Measurements from ENCODE around the gene ITM2C.

DNA sequence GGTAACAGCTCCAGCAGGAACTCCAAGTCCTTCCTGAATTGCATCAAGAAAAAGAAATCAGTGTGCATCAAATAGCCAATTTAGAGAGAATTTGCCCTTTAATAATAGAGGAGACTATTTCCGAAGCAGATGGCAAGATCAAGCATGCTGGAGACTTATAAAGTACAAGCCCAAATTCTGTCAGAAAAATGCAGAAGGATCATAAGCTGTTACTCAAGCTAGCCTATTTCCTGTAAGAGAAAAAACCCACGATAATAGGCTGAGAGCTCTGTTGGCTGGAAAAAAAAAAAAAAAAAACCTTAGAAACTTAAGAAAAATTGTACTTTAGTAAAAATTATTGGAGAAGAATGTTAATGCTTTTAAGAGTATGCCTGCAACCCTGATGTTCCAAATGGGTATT lies 24.4 kb upstream of the ITM2C start:
- TF ChIP-seq, protein P1, sequence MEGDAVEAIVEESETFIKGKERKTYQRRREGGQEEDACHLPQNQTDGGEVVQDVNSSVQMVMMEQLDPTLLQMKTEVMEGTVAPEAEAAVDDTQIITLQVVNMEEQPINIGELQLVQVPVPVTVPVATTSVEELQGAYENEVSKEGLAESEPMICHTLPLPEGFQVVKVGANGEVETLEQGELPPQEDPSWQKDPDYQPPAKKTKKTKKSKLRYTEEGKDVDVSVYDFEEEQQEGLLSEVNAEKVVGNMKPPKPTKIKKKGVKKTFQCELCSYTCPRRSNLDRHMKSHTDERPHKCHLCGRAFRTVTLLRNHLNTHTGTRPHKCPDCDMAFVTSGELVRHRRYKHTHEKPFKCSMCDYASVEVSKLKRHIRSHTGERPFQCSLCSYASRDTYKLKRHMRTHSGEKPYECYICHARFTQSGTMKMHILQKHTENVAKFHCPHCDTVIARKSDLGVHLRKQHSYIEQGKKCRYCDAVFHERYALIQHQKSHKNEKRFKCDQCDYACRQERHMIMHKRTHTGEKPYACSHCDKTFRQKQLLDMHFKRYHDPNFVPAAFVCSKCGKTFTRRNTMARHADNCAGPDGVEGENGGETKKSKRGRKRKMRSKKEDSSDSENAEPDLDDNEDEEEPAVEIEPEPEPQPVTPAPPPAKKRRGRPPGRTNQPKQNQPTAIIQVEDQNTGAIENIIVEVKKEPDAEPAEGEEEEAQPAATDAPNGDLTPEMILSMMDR (IDR thresholded peaks at IDR 0.05; ENCODE audit: insufficient read depth, low read length), result no peak
- TF ChIP-seq REST (IDR thresholded peaks at IDR 0.05; ENCODE audit: insufficient replicate concordance, low read depth) (no peak), SPI1 (IDR thresholded peaks at IDR 0.05; ENCODE audit: borderline replicate concordance, low read depth) (no peak)
